GM12878 (cell line): Measurements from ENCODE around the gene TMEM50B. TPM values are rescaled to one million over a fixed set of nuclear protein-coding genes. Genes with fewer than 3 reads are reported as not detected.
A peak's percentile ranks its signal among the peaks of the same experiment; 100 is the strongest.

Experiments used
- CHD2 ChIP-seq: IDR thresholded peaks from 2 replicates; pipeline ENCODE4 v1.6.1; 2011; ENCODE audit warnings: low read depth, low read length, improper control_type of control experiment, borderline replicate concordance
- CREM ChIP-seq: IDR thresholded peaks from 2 replicates; pipeline ENCODE4 v1.6.1; 2014; ENCODE audit warnings: antibody characterized with exemption, low read depth
- CUX1 ChIP-seq: IDR thresholded peaks from 2 replicates; pipeline ENCODE4 v1.6.1; 2012; ENCODE audit warnings: improper control_type of control experiment, low read depth, low read length; ENCODE audit not compliant: insufficient replicate concordance
- EGR1 ChIP-seq, 2 experiments: IDR thresholded peaks; 1 replicate in 1 of 2; 2 replicates in 1 of 2; pipeline ENCODE4 v1.6.1; 2011 to 2012; ENCODE audit warnings: low read depth in 2 of 2, low read length in 2 of 2, borderline replicate concordance in 1 of 2, mild to moderate bottlenecking in 1 of 2, moderate library complexity in 1 of 2
- GATAD2B ChIP-seq: fragments of 450-650 bp; conservative IDR thresholded peaks from 2 replicates; pipeline ENCODE4 v1.6.1; 2017; ENCODE audit warnings: low read depth, mild to moderate bottlenecking, moderate library complexity
- HCFC1 ChIP-seq: fragments of 150-350 bp; IDR thresholded peaks from 2 replicates; pipeline ENCODE4 v1.6.1; 2014; ENCODE audit warnings: low read length
- JUND ChIP-seq: IDR thresholded peaks from 2 replicates; pipeline ENCODE4 v1.6.1; 2012; ENCODE audit warnings: low read depth, mild to moderate bottlenecking, low read length, improper control_type of control experiment, moderate library complexity
- KLF5 ChIP-seq: fragments of 450-650 bp; IDR thresholded peaks from 2 replicates; pipeline ENCODE4 v1.6.1; 2014; ENCODE audit warnings: mild to moderate bottlenecking; ENCODE audit not compliant: partially characterized antibody
- NRF1 ChIP-seq: conservative IDR thresholded peaks from 2 replicates; pipeline ENCODE4 v1.6.1; 2011; ENCODE audit warnings: mild to moderate bottlenecking, low read depth, low read length, improper control_type of control experiment
- SIN3A ChIP-seq: IDR thresholded peaks from 2 replicates; pipeline ENCODE4 v1.6.1; 2012; ENCODE audit warnings: low read depth, low read length, improper control_type of control experiment
- SPI1 ChIP-seq: IDR thresholded peaks from 2 replicates; pipeline ENCODE4 v1.6.1; 2011; ENCODE audit warnings: low read depth, mild to moderate bottlenecking, low read length, moderate library complexity, borderline replicate concordance; ENCODE audit not compliant: insufficient read depth
- SRF ChIP-seq, 2 experiments: IDR thresholded peaks; 2 replicates each; pipeline ENCODE4 v1.6.1; 2011; ENCODE audit warnings: low read depth in 2 of 2, low read length in 2 of 2, mild to moderate bottlenecking in 1 of 2, moderate library complexity in 1 of 2
- SUPT20H ChIP-seq: IDR thresholded peaks from 2 replicates; pipeline ENCODE4 v1.6.1; 2011; ENCODE audit warnings: low read depth, mild to moderate bottlenecking, low read length, moderate library complexity, borderline replicate concordance; ENCODE audit not compliant: control insufficient read depth
- TBL1XR1 ChIP-seq: IDR thresholded peaks from 2 replicates; pipeline ENCODE4 v1.6.1; 2012; ENCODE audit warnings: low read depth, low read length, improper control_type of control experiment
- polyA plus RNA-seq, 11 experiments: library from polyadenylated mRNA; depleted of rRNA in 4 of 11; unstranded in 6 of 11; stranded (reverse) in 5 of 11; fragments of >200 nt; fragmentation: Nextera tagmentation in 4 of 11; fragmentation: Illumina TruSeq in 1 of 11; extraction: Ambion mirVana in 4 of 11; extraction: Trizol in 1 of 11; gene quantifications; 1 replicate in 1 of 11; 2 replicates in 10 of 11; pipeline versions ENCODE4 v1.2.1 to v1.2.3, GENCODE V29; 2011 to 2016; ENCODE audit warnings: inconsistent platforms in 2 of 11, missing spikeins in 2 of 11, low read depth in 1 of 11
- total RNA-seq, 4 experiments: library from RNA; depleted of rRNA in 3 of 4; stranded (reverse); fragments of >200 nt in 3 of 4; fragmentation: Illumina TruSeq in 1 of 4; extraction: Trizol in 1 of 4; gene quantifications; 2 replicates each; pipeline versions ENCODE4 v1.2.1 to v1.2.3, GENCODE V29; 2013 to 2021

Gene TMEM50B
- total and polyA plus RNA-seq, 10 of the 15 experiments (the other 5 are each of a cell fraction or from before 2014, with no cell fraction given): 12.1 to 42.1 (median 18.2) TPM

- TF ChIP-seq CHD2 (0 out of 2 replicates have a peak, but pooled peaks have one; percentile 15), HCFC1 (peak; percentile 88), CUX1 (no peak), SRF (IDR thresholded peaks at IDR 0.05; ENCODE audit: low read depth in 2 of 2, low read length in 2 of 2) (0 out of 4 replicates have a peak, but pooled peaks of 1 of the 2 experiments have one; percentile 17), KLF5 (peak; percentile 99), TBL1XR1 (0 out of 2 replicates have a peak, but pooled peaks have one; percentile 37), JUND (peak; percentile 96), GATAD2B (peak; percentile 59; the same call in 1 of the 2 replicates), SPI1 (no peak), SUPT20H (no peak), EGR1 (IDR thresholded peaks at IDR 0.05; ENCODE audit: borderline replicate concordance in 1 of 2, low read depth in 2 of 2, low read length in 2 of 2) (peak in 1 of 2 experiments; percentile 82; a peak in 2 of 3 replicates), CREM (0 out of 2 replicates have a peak, but pooled peaks have one; percentile 29), SIN3A (peak; percentile 79; the same call in 1 of the 2 replicates), NRF1 (peak; percentile 87)
- TF ChIP-seq, all 136 proteins: peak for 46
These were observed 11.8 kb upstream of the TMEM50B start, which contains the start of gene DNAJC28 (continued) for GRCh38 chr21:33491373-33492102.
